Endothelial cell of umbilical vein (primary cell): ENCODE results near the gene LTBP2.

Experiments
- CTCF ChIP-seq, 2 donors: IDR thresholded peaks; 1 replicate in 1 of 2; 2 replicates in 1 of 2; pipeline ENCODE4 v1.5.1; 2011; ENCODE audit warnings: low read length in 2 of 2, mild to moderate bottlenecking in 2 of 2, moderate library complexity in 2 of 2, control low read depth in 1 of 2, inconsistent platforms in 1 of 2, low read depth in 1 of 2; ENCODE audit not compliant: insufficient read depth in 1 of 2; ENCODE audit errors: extremely low read depth in 1 of 2
- EZH2 ChIP-seq: IDR thresholded peaks from 2 replicates; pipeline ENCODE4 v1.6.1; 2012; ENCODE audit warnings: borderline replicate concordance, low read depth, mild to moderate bottlenecking, moderate library complexity, low read length, inconsistent platforms; ENCODE audit not compliant: severe bottlenecking
- FOS ChIP-seq: IDR thresholded peaks from 2 replicates; pipeline ENCODE4 v1.6.1; 2011; ENCODE audit warnings: mild to moderate bottlenecking, low read length, moderate library complexity, borderline replicate concordance; ENCODE audit not compliant: insufficient read depth
- GATA2 ChIP-seq: IDR thresholded peaks from 2 replicates; pipeline ENCODE4 v1.7.0; 2011; ENCODE audit warnings: low read depth, mild to moderate bottlenecking, moderate library complexity, mixed read lengths, low read length; ENCODE audit not compliant: insufficient read length, insufficient read depth
- MAX ChIP-seq: IDR thresholded peaks from 2 replicates; pipeline ENCODE4 v1.6.1; 2011; ENCODE audit not compliant: insufficient read depth, insufficient read length
- MYC ChIP-seq: IDR thresholded peaks from one replicate; pipeline ENCODE4 v1.6.1; 2011; ENCODE audit warnings: mild to moderate bottlenecking, low read depth, low read length
- POLR2A ChIP-seq: IDR thresholded peaks from 2 replicates; pipeline ENCODE4 v1.6.1; 2012; ENCODE audit warnings: low read depth, mild to moderate bottlenecking, control low read depth, low read length
- POLR2AphosphoS5 ChIP-seq: IDR thresholded peaks from 2 replicates; pipeline ENCODE4 v1.6.1; 2012; ENCODE audit warnings: low read depth, mild to moderate bottlenecking, control low read depth, low read length, moderate library complexity; ENCODE audit not compliant: insufficient read depth

GRCh38 chr14:74586681-74587362 lies 25.2 kb downstream of the LTBP2 start:
- TF ChIP-seq CTCF (IDR thresholded peaks at IDR 0.05; ENCODE audit: extremely low read depth in 1 of 2, insufficient read depth in 1 of 2, low read depth in 1 of 2, low read length in 2 of 2) (no peak), MYC (no peak), POLR2AphosphoS5 (no peak), EZH2 (no peak), FOS (no peak), POLR2A (no peak), MAX (no peak), GATA2 (no peak)
